Stomach (tissue), 4 donors: Measurements from ENCODE around the gene SYT3.
"Not testable (repeated sequence)": the region's sequence is repeated elsewhere in the genome, so short reads cannot be mapped to it uniquely, and the experiment has no call there.

Experiments
- EP300 ChIP-seq: sonication (generic); formaldehyde crosslinking; IDR thresholded peaks from one replicate; pipeline ENCODE4 v1.6.1; 2017; ENCODE audit warnings: antibody characterized with exemption
- POLR2A ChIP-seq, 4 donors: fragments of 450-650 bp; IDR thresholded peaks; one replicate each; pipeline ENCODE4 v1.6.1; 2016; ENCODE audit warnings: antibody characterized with exemption in 4 of 4, control low read depth in 2 of 4, mild to moderate bottlenecking in 1 of 4, moderate library complexity in 1 of 4

GRCh38 chr19:50620394-50620906, 19.2 kb downstream of the SYT3 start:
- not testable (repeated sequence) for TF ChIP-seq EP300; POLR2A (IDR thresholded peaks at IDR 0.05)
